ENCODE measurements around the gene ACSM6.

DNA sequence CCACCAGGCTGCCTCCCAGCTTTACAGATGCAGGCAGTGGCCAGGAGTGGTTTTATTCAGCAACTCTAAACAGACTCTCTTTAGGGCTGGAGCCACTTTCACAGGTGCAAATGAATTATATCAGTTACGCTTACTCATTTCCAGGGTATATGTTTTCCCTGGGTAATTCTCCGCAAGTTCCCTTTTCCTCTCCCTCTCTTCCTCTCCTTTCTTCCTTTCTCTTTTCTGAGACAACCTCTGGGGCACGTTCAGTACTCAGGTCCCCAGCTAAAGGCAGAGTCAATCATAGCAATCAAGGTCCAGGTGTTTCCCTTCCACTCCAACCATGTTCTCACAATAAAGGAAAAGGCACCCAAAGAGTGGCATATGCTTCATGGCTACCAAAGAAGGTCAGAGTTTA is 55.4 kb downstream of the ACSM6 start:
- TF ChIP-seq, protein P1, sequence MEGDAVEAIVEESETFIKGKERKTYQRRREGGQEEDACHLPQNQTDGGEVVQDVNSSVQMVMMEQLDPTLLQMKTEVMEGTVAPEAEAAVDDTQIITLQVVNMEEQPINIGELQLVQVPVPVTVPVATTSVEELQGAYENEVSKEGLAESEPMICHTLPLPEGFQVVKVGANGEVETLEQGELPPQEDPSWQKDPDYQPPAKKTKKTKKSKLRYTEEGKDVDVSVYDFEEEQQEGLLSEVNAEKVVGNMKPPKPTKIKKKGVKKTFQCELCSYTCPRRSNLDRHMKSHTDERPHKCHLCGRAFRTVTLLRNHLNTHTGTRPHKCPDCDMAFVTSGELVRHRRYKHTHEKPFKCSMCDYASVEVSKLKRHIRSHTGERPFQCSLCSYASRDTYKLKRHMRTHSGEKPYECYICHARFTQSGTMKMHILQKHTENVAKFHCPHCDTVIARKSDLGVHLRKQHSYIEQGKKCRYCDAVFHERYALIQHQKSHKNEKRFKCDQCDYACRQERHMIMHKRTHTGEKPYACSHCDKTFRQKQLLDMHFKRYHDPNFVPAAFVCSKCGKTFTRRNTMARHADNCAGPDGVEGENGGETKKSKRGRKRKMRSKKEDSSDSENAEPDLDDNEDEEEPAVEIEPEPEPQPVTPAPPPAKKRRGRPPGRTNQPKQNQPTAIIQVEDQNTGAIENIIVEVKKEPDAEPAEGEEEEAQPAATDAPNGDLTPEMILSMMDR (conservative IDR thresholded peaks at IDR 0.05; ENCODE audit: low read length) = no peak
- no peak for TF ChIP-seq EZH2phosphoT487 (IDR thresholded peaks at IDR 0.05; ENCODE audit: borderline replicate concordance, low read depth, low read length)

Measured in OCI-LY7 (cell line).